H1 (cell line): ENCODE data around the gene AQP4. TPM values are rescaled to one million over a fixed set of nuclear protein-coding genes. Genes with fewer than 3 reads are reported as not detected.

Experiments used
- CTCF ChIA-PET: fragments of 300-600 bp; sonication (Branson Sonifier 250); formaldehyde crosslinking; loops from one replicate; lab custom pipeline; 2021; ENCODE audit not compliant: partially characterized antibody; lab: Charles Lee
- POLR2A ChIA-PET: fragments of 300-600 bp; sonication (Branson Sonifier 250); formaldehyde crosslinking; loops from one replicate; lab custom pipeline; 2021; ENCODE audit warnings: inconsistent platforms; ENCODE audit not compliant: partially characterized antibody; lab: Charles Lee
- DNase-seq, 2 experiments: peaks; one replicate each; pipeline versions ENCODE4 v3.0.0 to v3.0.0-alpha.2; 2010 to 2022; ENCODE audit warnings: low spot score in 2 of 2, low read depth in 1 of 2, mixed read lengths in 1 of 2
- FAIRE-seq: peaks from 2 replicates; lab custom pipeline; 2011; peaks lifted over from hg19 to GRCh38; lab: Jason Lieb, UNC
- H2AFZ ChIP-seq: 2 replicates; pipeline ENCODE4 v1.8.1; 2012; ENCODE audit warnings: low read length, inconsistent platforms
- H2AK5ac ChIP-seq: 2 replicates; pipeline ENCODE4 v1.6.1; 2013; ENCODE audit warnings: low read depth, low read length
- H2BK120ac ChIP-seq: replicated peaks from 2 replicates; pipeline ENCODE3; 2013; ENCODE audit warnings: low read depth, low read length, inconsistent platforms
- H2BK12ac ChIP-seq: 2 replicates; pipeline ENCODE4 v1.6.1; 2013; ENCODE audit warnings: low read depth, low read length
- H2BK15ac ChIP-seq: 2 replicates; pipeline ENCODE4 v1.6.1; 2013; ENCODE audit warnings: low read length
- H2BK20ac ChIP-seq: 2 replicates; pipeline ENCODE4 v1.6.1; 2013; ENCODE audit warnings: low read length
- H2BK5ac ChIP-seq: 2 replicates; pipeline ENCODE4 v1.6.1; 2013; ENCODE audit warnings: low read depth, low read length
- H3K14ac ChIP-seq: 2 replicates; pipeline ENCODE4 v1.6.1; 2013; ENCODE audit warnings: inconsistent platforms; ENCODE audit not compliant: insufficient read length
- H3K18ac ChIP-seq: 2 replicates; pipeline ENCODE4 v1.6.1; 2013; ENCODE audit warnings: low read length; ENCODE audit errors: extremely low read depth
- H3K23ac ChIP-seq: 2 replicates; pipeline ENCODE4 v1.6.1; 2013; ENCODE audit warnings: inconsistent platforms; ENCODE audit not compliant: insufficient read length
- H3K23me2 ChIP-seq: 2 replicates; pipeline ENCODE4 v1.6.1; 2013; ENCODE audit warnings: low read depth, low read length
- H3K27ac ChIP-seq: 2 replicates; pipeline ENCODE4 v1.6.1; 2011; ENCODE audit warnings: low read depth, low read length, inconsistent platforms
- H3K27me3 ChIP-seq, 4 experiments: replicated peaks in 1 of 4; 1 replicate in 1 of 4; 2 replicates in 3 of 4; pipeline versions ENCODE4 v1.6.1 to v1.8.1; 2011 to 2013; ENCODE audit warnings: low read length in 3 of 4, mild to moderate bottlenecking in 3 of 4, inconsistent platforms in 2 of 4, mixed read lengths in 2 of 4, moderate library complexity in 1 of 4; ENCODE audit not compliant: control insufficient read depth in 3 of 4, insufficient read depth in 3 of 4; ENCODE audit errors: extremely low read depth in 1 of 4
- H3K36me3 ChIP-seq, 4 experiments: 2 replicates each; pipeline versions ENCODE4 v1.6.1 to v1.8.1; 2011 to 2013; ENCODE audit warnings: mild to moderate bottlenecking in 4 of 4, low read length in 3 of 4, moderate library complexity in 2 of 4, control low read depth in 1 of 4, inconsistent platforms in 1 of 4; ENCODE audit not compliant: insufficient read depth in 4 of 4, control insufficient read depth in 2 of 4
- H3K4ac ChIP-seq: replicated peaks from 2 replicates; pipeline ENCODE3; 2013; ENCODE audit warnings: low read length, low read depth, mixed read lengths, inconsistent platforms; ENCODE audit not compliant: insufficient read length
- H3K4me1 ChIP-seq, 4 experiments: replicated peaks in 1 of 4; 1 replicate in 1 of 4; 2 replicates in 3 of 4; pipeline versions ENCODE4 v1.6.1 to v1.8.1; 2011 to 2013; ENCODE audit warnings: low read length in 3 of 4, inconsistent platforms in 2 of 4, mixed read lengths in 1 of 4; ENCODE audit not compliant: insufficient read depth in 4 of 4, control insufficient read depth in 3 of 4
- H3K4me2 ChIP-seq, 2 experiments: 2 replicates each; pipeline versions ENCODE4 v1.6.1 to v1.8.1; 2011 to 2013; ENCODE audit warnings: low read depth in 2 of 2, low read length in 2 of 2, control low read depth in 1 of 2, inconsistent platforms in 1 of 2, mild to moderate bottlenecking in 1 of 2; ENCODE audit not compliant: insufficient read depth in 1 of 2
- H3K4me3 ChIP-seq, 4 experiments: fragments of 200-600, 300-600 bp in 1 of 4; sonication (generic), shearing (Covaris generic), sonication (Bioruptor Twin) in 1 of 4; 2 replicates each; pipeline versions ENCODE4 v1.5.1 to v1.8.1; 2011 to 2016; ENCODE audit warnings: low read length in 4 of 4, low read depth in 3 of 4, control low read depth in 2 of 4, inconsistent platforms in 2 of 4, mild to moderate bottlenecking in 2 of 4, mixed read lengths in 1 of 4, moderate library complexity in 1 of 4; ENCODE audit not compliant: insufficient read depth in 2 of 4; ENCODE audit errors: extremely low read depth in 1 of 4
- H3K56ac ChIP-seq: replicated peaks from 2 replicates; pipeline ENCODE3; 2013; ENCODE audit warnings: low read depth, mild to moderate bottlenecking, mixed read lengths, low read length, inconsistent platforms; ENCODE audit not compliant: insufficient read length
- H3K79me1 ChIP-seq: 2 replicates; pipeline ENCODE4 v1.6.1; 2013; ENCODE audit warnings: low read depth, low read length, control low read depth
- H3K79me2 ChIP-seq, 2 experiments: 2 replicates each; pipeline versions ENCODE4 v1.6.1 to v1.8.1; 2012 to 2013; ENCODE audit warnings: low read length in 2 of 2, mild to moderate bottlenecking in 2 of 2, inconsistent platforms in 1 of 2; ENCODE audit not compliant: insufficient read depth in 2 of 2, control insufficient read depth in 1 of 2
- H3K9ac ChIP-seq, 4 experiments: replicated peaks in 1 of 4; 1 replicate in 1 of 4; 2 replicates in 3 of 4; pipeline versions ENCODE4 v1.6.1 to v1.8.1; 2011 to 2013; ENCODE audit warnings: low read depth in 3 of 4, low read length in 3 of 4, control low read depth in 2 of 4, mild to moderate bottlenecking in 2 of 4, moderate library complexity in 2 of 4, inconsistent platforms in 1 of 4; ENCODE audit errors: extremely low read depth in 1 of 4
- H3K9me3 ChIP-seq, 2 experiments: 2 replicates each; pipeline versions ENCODE4 v1.6.1 to v1.8.1; 2012 to 2013; ENCODE audit warnings: mild to moderate bottlenecking in 2 of 2, moderate library complexity in 2 of 2, control low read depth in 1 of 2, inconsistent platforms in 1 of 2, low read depth in 1 of 2, low read length in 1 of 2, mixed read lengths in 1 of 2; ENCODE audit not compliant: insufficient read depth in 2 of 2
- H4K20me1 ChIP-seq, 2 experiments: replicated peaks in 1 of 2; 2 replicates each; pipeline versions ENCODE3 to v1.8.1; 2011 to 2013; ENCODE audit warnings: inconsistent platforms in 2 of 2, low read length in 2 of 2, mild to moderate bottlenecking in 1 of 2; ENCODE audit not compliant: insufficient read depth in 2 of 2, control insufficient read depth in 1 of 2
- H4K5ac ChIP-seq: 2 replicates; pipeline ENCODE4 v1.6.1; 2013; ENCODE audit warnings: low read length, low read depth, mixed read lengths, inconsistent platforms; ENCODE audit not compliant: insufficient read length
- H4K8ac ChIP-seq: 2 replicates; pipeline ENCODE4 v1.8.0; 2013; ENCODE audit warnings: mild to moderate bottlenecking, moderate library complexity, low read length, inconsistent platforms; ENCODE audit not compliant: insufficient read depth; ENCODE audit errors: extremely low read depth
- H4K91ac ChIP-seq: replicated peaks from 2 replicates; pipeline ENCODE3; 2013; ENCODE audit warnings: low read length, mixed read lengths, inconsistent platforms; ENCODE audit not compliant: insufficient read length
- CBX8 ChIP-seq: fragments of 300-800, 300-1000 bp; sonication (generic); IDR thresholded peaks from 2 replicates; pipeline ENCODE4 v1.7.1; 2016; ENCODE audit warnings: low read depth, low read length, borderline replicate concordance
- CHD2 ChIP-seq: IDR thresholded peaks from 2 replicates; pipeline ENCODE4 v1.6.1; 2012; ENCODE audit warnings: low read length, improper control_type of control experiment
- KDM4A ChIP-seq: IDR thresholded peaks from one replicate; pipeline ENCODE4 v1.7.1; 2012; ENCODE audit warnings: low read depth, mild to moderate bottlenecking, moderate library complexity, low read length, inconsistent platforms; ENCODE audit not compliant: severe bottlenecking
- MAFK ChIP-seq: IDR thresholded peaks from 2 replicates; pipeline ENCODE4 v1.6.1; 2012; ENCODE audit warnings: low read depth, mild to moderate bottlenecking, improper control_type of control experiment, low read length
- SP1 ChIP-seq: IDR thresholded peaks from 2 replicates; pipeline ENCODE4 v1.6.1; 2011; ENCODE audit warnings: low read depth, low read length
- SP2 ChIP-seq: IDR thresholded peaks from 2 replicates; pipeline ENCODE4 v1.6.1; 2012; ENCODE audit warnings: mild to moderate bottlenecking, low read length, inconsistent platforms
- TEAD4 ChIP-seq: IDR thresholded peaks from 2 replicates; pipeline ENCODE4 v1.6.1; 2012; ENCODE audit warnings: low read depth, low read length, inconsistent platforms, mixed read lengths
- WGBS, 2 experiments: shearing (Covaris generic) in 1 of 2; methylation state at CpG; one replicate each; pipeline versions ENCODE4 v1.1.6 to v1.1.7; 2013 to 2015; ENCODE audit warnings: low lambda C conversion rate in 2 of 2, mixed read lengths in 2 of 2, inconsistent platforms in 1 of 2, low coverage in 1 of 2, missing lambda C conversion rate in 1 of 2; ENCODE audit not compliant: insufficient replicate concordance in 2 of 2, insufficient coverage in 1 of 2, insufficient read length in 1 of 2; ENCODE audit errors: extremely low coverage in 1 of 2, missing lambda C conversion rate in 1 of 2; 5-methylcytosine and 5-hydroxymethylcytosine counted together
- polyA plus RNA-seq, 7 experiments: library from polyadenylated mRNA; depleted of rRNA in 3 of 7; stranded (reverse) in 5 of 7; unstranded in 2 of 7; fragments of >200 nt in 5 of 7; fragments of 200-250 nt in 2 of 7; gene quantifications; 1 replicate in 5 of 7; 2 replicates in 1 of 7; 4 replicates in 1 of 7; pipeline versions ENCODE4 v1.2.1 to v1.2.3, GENCODE V29; 2011 to 2013; ENCODE audit warnings: missing spikeins in 2 of 7, mixed read lengths in 2 of 7
- total RNA-seq: library from RNA; stranded (reverse); fragmentation: NEBNext Ultra II Directional; extraction: Animal tissue kit (Norgen Biotek cat#: 25700); gene quantifications from 2 replicates; pipeline ENCODE4 v1.2.1, GENCODE V29; 2021

AQP4 gene
- total and polyA plus RNA-seq, 2 of the 8 experiments (the other 6 are each of a cell fraction or from before 2014, with no cell fraction given): 2.2 to 2.8 TPM

- FAIRE-seq: peak; percentile 13
- Histone ChIP-seq H3K36me3 (no peaks in the 10 kb centered on the region), H4K91ac (no peak overlapping the region), H3K23ac (no peak overlapping the region), H2BK15ac (no peak overlapping the region), H2AK5ac (no peak overlapping the region), H2BK5ac (no peak overlapping the region), H2BK12ac (no peak overlapping the region), H2BK120ac (no peak overlapping the region), H3K79me1 (no peaks in the 10 kb centered on the region), H3K27me3 (no peaks in the 10 kb centered on the region; a peak in 1 of 7 replicates), H3K4me2 (no peak overlapping the region), H3K4me3 (no peak overlapping the region), H4K8ac (no peak overlapping the region), H3K23me2 (no peaks in the 10 kb centered on the region; the same call in 1 of the 2 replicates), H3K4ac (no peak overlapping the region), H3K14ac (no peak overlapping the region), H3K18ac (no peak overlapping the region), H4K20me1 (no peaks in the 10 kb centered on the region), H3K79me2 (no peaks in the 10 kb centered on the region), H3K56ac (no peak overlapping the region), H3K27ac (no peak overlapping the region), H2AFZ (0 out of 2 replicates have a peak overlapping the region, but pooled peaks have one; percentile 15), H3K9ac (no peak overlapping the region), H4K5ac (no peak overlapping the region), H2BK20ac (no peak overlapping the region), H3K4me1 (no peaks in the 10 kb centered on the region), H3K9me3 (no peaks in the 10 kb centered on the region)
- no peak for DNase-seq
- ChIA-PET CTCF (interaction anchor here (1.2 to 5.2 kb wide), 5 partner anchors 35 to 720 kb away, joined by 3 to 26 read pairs (median 5); no protein-coding TSS in a partner anchor), POLR2A (no interaction called here)
- WGBS, 2 experiments: 93% methylated on average over 1 of the region's 1 CpG; no CpG with 5 or more reads in 1 of the 2 experiments
- TF ChIP-seq CBX8 (no peak), TEAD4 (peak; percentile 30; the same call in 1 of the 2 replicates), CHD2 (peak; percentile 48; the same call in 1 of the 2 replicates), SP2 (peak; percentile 12; the same call in 1 of the 2 replicates), SP1 (peak; percentile 81), KDM4A (no peak), MAFK (no peak)
Measured at GRCh38 chr18:26806224-26806623, 59.3 kb downstream of the AQP4 start.
